GM23248 (cell line): ENCODE measurements around the gene REEP5. TPM values are rescaled to one million over a fixed set of nuclear protein-coding genes. Genes with fewer than 3 reads are reported as not detected.
A peak's percentile ranks its signal among the peaks of the same experiment; 100 is the strongest.

Experiments used
- DNase-seq: peaks from one replicate; pipeline ENCODE4 v3.0.0-alpha.2; 2015
- H2AFZ ChIP-seq: fragments of 200-600 bp; sonication (generic); 2 replicates; pipeline ENCODE4 v1.6.1; 2016; ENCODE audit warnings: antibody characterized with exemption
- H3F3A ChIP-seq: fragments of 200-600 bp; sonication (generic); 2 replicates; pipeline ENCODE4 v1.6.1; 2016; ENCODE audit warnings: mild to moderate bottlenecking, antibody characterized with exemption, mixed run types; ENCODE audit not compliant: insufficient read depth
- H3K27ac ChIP-seq: fragments of 200-600 bp; sonication (generic); 2 replicates; pipeline ENCODE4 v1.5.1; 2016; ENCODE audit warnings: mild to moderate bottlenecking
- H3K27me3 ChIP-seq: fragments of 200-600 bp; sonication (generic); replicated peaks from 2 replicates; pipeline ENCODE4 v1.6.1; 2016; ENCODE audit warnings: mild to moderate bottlenecking; ENCODE audit not compliant: insufficient read depth
- H3K36me3 ChIP-seq: fragments of 200-600 bp; sonication (generic); 2 replicates; pipeline ENCODE4 v1.6.1; 2016; ENCODE audit warnings: low read depth, mild to moderate bottlenecking
- H3K4me1 ChIP-seq: fragments of 200-600 bp; sonication (generic); 2 replicates; pipeline ENCODE4 v1.6.1; 2016; ENCODE audit warnings: mild to moderate bottlenecking; ENCODE audit not compliant: insufficient read depth
- H3K4me2 ChIP-seq: fragments of 200-600 bp; sonication (generic); one replicate; pipeline ENCODE4 v1.6.1; 2016; ENCODE audit warnings: mild to moderate bottlenecking; ENCODE audit not compliant: unreplicated experiment
- H3K4me3 ChIP-seq: fragments of 200-600 bp; sonication (generic); 2 replicates; pipeline ENCODE4 v1.5.1; 2016; ENCODE audit warnings: mild to moderate bottlenecking
- H3K79me2 ChIP-seq: fragments of 200-600 bp; sonication (generic); 2 replicates; pipeline ENCODE4 v1.6.1; 2016; ENCODE audit warnings: mild to moderate bottlenecking; ENCODE audit not compliant: insufficient read depth
- H3K9ac ChIP-seq: fragments of 200-600 bp; sonication (generic); 2 replicates; pipeline ENCODE4 v1.6.1; 2016; ENCODE audit warnings: mild to moderate bottlenecking
- H3K9me2 ChIP-seq: fragments of 200-600 bp; sonication (generic); 2 replicates; pipeline ENCODE4 v1.6.1; 2016; ENCODE audit warnings: mixed run types, mild to moderate bottlenecking, moderate library complexity; ENCODE audit not compliant: insufficient read depth
- H3K9me3 ChIP-seq: fragments of 200-600 bp; sonication (generic); one replicate; pipeline ENCODE4 v1.6.1; 2017; ENCODE audit warnings: low read depth
- H4K20me1 ChIP-seq: fragments of 200-600 bp; sonication (generic); 2 replicates; pipeline ENCODE4 v1.6.0; 2016; ENCODE audit not compliant: insufficient read depth
- EZH2 ChIP-seq: fragments of 200-600 bp; sonication (generic); IDR thresholded peaks from 2 replicates; pipeline ENCODE4 v1.6.1; 2018; ENCODE audit warnings: antibody characterized with exemption, mild to moderate bottlenecking; ENCODE audit not compliant: insufficient read depth, poor library complexity, severe bottlenecking
- EZH2phosphoT487 ChIP-seq: fragments of 200-600 bp; sonication (generic); IDR thresholded peaks from 2 replicates; pipeline ENCODE4 v1.6.1; 2018; ENCODE audit warnings: antibody characterized with exemption, moderate library complexity, mild to moderate bottlenecking, low read depth; ENCODE audit not compliant: insufficient read depth
- WGBS, 2 experiments: methylation state at CpG; one replicate each; pipeline ENCODE4 v1.1.6; 2015 to 2017; ENCODE audit warnings: low lambda C conversion rate in 2 of 2, low coverage in 1 of 2; ENCODE audit errors: missing lambda C conversion rate in 2 of 2; 5-methylcytosine and 5-hydroxymethylcytosine counted together
- in situ Hi-C: fragments of 300-500 bp; cut with MboI; formaldehyde crosslinking; loops from 2 replicates; pipeline ENCODE4 v1.15.0; 2020
- polyA plus RNA-seq: library from polyadenylated mRNA; unstranded; fragments of >200 nt; fragmentation: Nextera tagmentation; extraction: Ambion mirVana; gene quantifications from 2 replicates; pipeline ENCODE4 v1.2.1, GENCODE V29; 2016
- total RNA-seq: library from RNA; depleted of rRNA; stranded (reverse); fragments of >200 nt; shearing (Covaris generic); gene quantifications from 2 replicates; pipeline ENCODE4 v1.2.3, GENCODE V29; 2014; rRNA removed

REEP5 gene
- total RNA-seq, result 41.9 and 52.3 TPM in 2 replicates
- polyA plus RNA-seq, result 227 and 233 TPM in 2 replicates

- peak within 1 kb of the TSS; percentile 91 for H3K4me3 ChIP-seq
- no peaks in the 10 kb centered on the region for H3K27me3 ChIP-seq
- H3K9ac ChIP-seq, result peak within 1 kb of the TSS; percentile 91
- H3K4me1 ChIP-seq, result peaks cover 19% of the 10 kb centered on the region
- DNase-seq, result peak; percentile 90
- H3K4me2 ChIP-seq, result peak within 1 kb of the TSS; percentile 90
- H3K79me2 ChIP-seq, result peaks cover 37% of the 10 kb centered on the region
- H4K20me1 ChIP-seq, result peaks cover 4% of the 10 kb centered on the region; the same call in 1 of the 2 replicates
- 0 to 1% methylated on average over 50 to 76 of the region's 80 CpGs for WGBS, 2 experiments
- in situ Hi-C loops, result no loop called here
- peaks cover 15% of the 10 kb centered on the region; the same call in 1 of the 2 replicates for H3K36me3 ChIP-seq
- no peak for TF ChIP-seq EZH2phosphoT487
- TF ChIP-seq EZH2, result no peak
- H3K27ac ChIP-seq, result peak within 1 kb of the TSS; percentile 68
- H3K9me2 ChIP-seq, result no peaks in the 10 kb centered on the region
- H2AFZ ChIP-seq, result peak within 1 kb of the TSS; percentile 85
- H3F3A ChIP-seq, result peaks cover 12% of the 10 kb centered on the region
- H3K9me3 ChIP-seq, result no peaks in the 10 kb centered on the region
Observed at GRCh38 chr5:112921833-112922817, at the start of gene REEP5. REEP5 (minus strand) TSS chr5:112922227; CDS start chr5:112922190, 37 bp downstream.

GRCh38 chr5:112971276-112971675 lies 49.2 kb upstream of the REEP5 start:
- no peaks in the 10 kb centered on the region for H4K20me1 ChIP-seq
- H3F3A ChIP-seq, result no peaks in the 10 kb centered on the region; the same call in 1 of the 2 replicates
- TF ChIP-seq EZH2phosphoT487, result no peak
- no peak for TF ChIP-seq EZH2
- no peak for DNase-seq
- no peaks in the 10 kb centered on the region for H3K9me2 ChIP-seq
- H3K79me2 ChIP-seq, result no peaks in the 10 kb centered on the region
- no peak overlapping the region for H2AFZ ChIP-seq
- in situ Hi-C loops, result loop anchor here (25.0 kb wide), 1 partner anchor 409 kb away; no protein-coding TSS in a partner anchor
- H3K9me3 ChIP-seq, result no peaks in the 10 kb centered on the region
- no peaks in the 10 kb centered on the region for H3K27me3 ChIP-seq
- H3K9ac ChIP-seq, result no peak overlapping the region
- WGBS, 2 experiments, result 91 to 94% methylated on average over 4 of the region's 4 CpGs
- no peak overlapping the region for H3K4me3 ChIP-seq
- H3K27ac ChIP-seq, result no peak overlapping the region
- H3K4me2 ChIP-seq, result no peak overlapping the region
- 0 out of 2 replicates have a peak, but pooled peaks cover 4% of the 10 kb centered on the region for H3K4me1 ChIP-seq
- no peaks in the 10 kb centered on the region for H3K36me3 ChIP-seq

- H3F3A ChIP-seq, result peaks cover 13% of the 10 kb centered on the region
- TF ChIP-seq EZH2, result no peak
- TF ChIP-seq EZH2phosphoT487, result no peak
- no peaks in the 10 kb centered on the region for H3K36me3 ChIP-seq
- no peak for DNase-seq
- H3K4me3 ChIP-seq, result no peak overlapping the region
- H3K4me2 ChIP-seq, result no peak overlapping the region
- H3K79me2 ChIP-seq, result no peaks in the 10 kb centered on the region
- WGBS, 2 experiments, result 72 to 79% methylated on average over 5 of the region's 5 CpGs
- H3K9me3 ChIP-seq, result no peaks in the 10 kb centered on the region
- H3K27me3 ChIP-seq, result no peaks in the 10 kb centered on the region
- H3K9ac ChIP-seq, result no peak overlapping the region
- H3K27ac ChIP-seq, result no peak overlapping the region
- peaks cover 6% of the 10 kb centered on the region for H3K4me1 ChIP-seq
- in situ Hi-C loops, result loop anchor here (25.0 kb wide), 1 partner anchor 406 kb away; no protein-coding TSS in a partner anchor
- H4K20me1 ChIP-seq, result no peaks in the 10 kb centered on the region
- H2AFZ ChIP-seq, result no peak overlapping the region
- H3K9me2 ChIP-seq, result no peaks in the 10 kb centered on the region
Observed at GRCh38 chr5:112968411-112969106, 46.5 kb upstream of the REEP5 start.

DNA sequence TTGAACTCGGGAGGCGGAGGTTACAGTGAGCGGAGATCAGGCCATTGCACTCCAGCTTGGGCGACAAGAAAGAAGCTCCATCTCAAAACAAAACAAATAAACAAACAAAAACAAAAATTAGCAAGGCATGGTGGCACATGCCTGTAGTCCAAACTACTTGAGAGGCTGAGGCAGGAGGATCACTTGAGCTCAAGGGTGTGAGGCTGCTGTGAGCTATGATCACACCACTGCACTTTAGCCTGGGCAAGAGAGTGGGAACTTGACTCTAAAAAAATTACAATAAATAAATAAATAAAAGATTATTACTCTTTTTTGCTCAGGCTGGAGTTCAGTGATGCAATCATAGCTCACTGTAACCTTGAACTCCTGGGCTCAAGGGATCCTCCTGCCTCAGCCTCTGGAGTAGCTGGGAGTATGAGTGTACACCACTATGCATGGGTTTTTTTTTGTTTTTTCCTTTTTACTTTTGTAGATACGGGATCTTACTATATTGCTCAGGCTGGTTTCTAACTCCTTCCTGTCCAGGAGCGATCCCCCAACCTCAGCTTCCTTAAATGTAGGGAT lies 45.6 kb upstream of the REEP5 start:
- in situ Hi-C loops, result loop anchor here (25.0 kb wide), 1 partner anchor 405 kb away; no protein-coding TSS in a partner anchor
- H3K79me2 ChIP-seq, result no peaks in the 10 kb centered on the region
- 96 to 97% methylated on average over 6 of the region's 6 CpGs for WGBS, 2 experiments
- H3K27me3 ChIP-seq, result no peaks in the 10 kb centered on the region
- H3K36me3 ChIP-seq, result no peaks in the 10 kb centered on the region
- no peak for DNase-seq
- peaks cover 16% of the 10 kb centered on the region for H3F3A ChIP-seq
- H3K4me3 ChIP-seq, result no peak overlapping the region
- no peak for TF ChIP-seq EZH2phosphoT487
- no peak for TF ChIP-seq EZH2
- H2AFZ ChIP-seq, result no peak overlapping the region
- no peak overlapping the region for H3K4me2 ChIP-seq
- H3K9me2 ChIP-seq, result no peaks in the 10 kb centered on the region
- peaks cover 9% of the 10 kb centered on the region for H3K4me1 ChIP-seq
- no peak overlapping the region for H3K9ac ChIP-seq
- no peak overlapping the region for H3K27ac ChIP-seq
- no peaks in the 10 kb centered on the region for H3K9me3 ChIP-seq
- H4K20me1 ChIP-seq, result no peaks in the 10 kb centered on the region
